ENCODE results near the gene NPL.

NPL gene

GRCh38 chr1:182877331-182877730 is 87.8 kb downstream of the NPL start:
- no peak for TF ChIP-seq CTCF (IDR thresholded peaks at IDR 0.05; ENCODE audit: insufficient read depth, low read depth, low read length, missing control alignments)
- H3K4me3 ChIP-seq (ENCODE audit: low read length), result no peak overlapping the region
- DNase-seq (ENCODE audit: low read depth), result no peak

- no peak for TF ChIP-seq CTCF (IDR thresholded peaks at IDR 0.05; ENCODE audit: insufficient read depth, low read depth, low read length, missing control alignments)
- no peak for DNase-seq (ENCODE audit: low read depth)
These were observed 88.3 kb downstream of the NPL start for GRCh38 chr1:182877842-182878241.

More at GRCh38 chr1:182877842-182878241, 88.3 kb downstream of the NPL start:
- no peak overlapping the region for H3K4me3 ChIP-seq (ENCODE audit: low read length)

Measured in epithelial cell of esophagus (primary cell).